Upper lobe of left lung (tissue), 4 donors: ENCODE data around the gene AGBL4.
A peak's percentile ranks its signal among the peaks of the same experiment; 100 is the strongest.

Source experiments
- EP300 ChIP-seq, 4 donors: sonication (generic); formaldehyde crosslinking; IDR thresholded peaks; one replicate each; pipeline ENCODE4 v1.5.1; 2017; ENCODE audit warnings: antibody characterized with exemption in 4 of 4, control low read depth in 2 of 4
- POLR2A ChIP-seq, 4 donors: fragments of 450-650 bp; IDR thresholded peaks; one replicate each; pipeline ENCODE4 v1.5.1; 2016 to 2017; ENCODE audit warnings: antibody characterized with exemption in 4 of 4, mild to moderate bottlenecking in 2 of 4
- POLR2AphosphoS5 ChIP-seq, 2 donors: sonication (generic); formaldehyde crosslinking; IDR thresholded peaks; one replicate each; pipeline ENCODE4 v1.5.1; 2017; ENCODE audit warnings: antibody characterized with exemption in 2 of 2
- TF ChIP-seq, protein P1 (sequence below), 6 experiments: fragments of 450-650 bp in 4 of 6; fragments of 200-600 bp in 2 of 6; sonication (generic) in 2 of 6; IDR thresholded peaks; one replicate each; pipeline ENCODE4 v1.5.1; 2016 to 2019; ENCODE audit warnings: antibody characterized with exemption in 6 of 6

DNA sequence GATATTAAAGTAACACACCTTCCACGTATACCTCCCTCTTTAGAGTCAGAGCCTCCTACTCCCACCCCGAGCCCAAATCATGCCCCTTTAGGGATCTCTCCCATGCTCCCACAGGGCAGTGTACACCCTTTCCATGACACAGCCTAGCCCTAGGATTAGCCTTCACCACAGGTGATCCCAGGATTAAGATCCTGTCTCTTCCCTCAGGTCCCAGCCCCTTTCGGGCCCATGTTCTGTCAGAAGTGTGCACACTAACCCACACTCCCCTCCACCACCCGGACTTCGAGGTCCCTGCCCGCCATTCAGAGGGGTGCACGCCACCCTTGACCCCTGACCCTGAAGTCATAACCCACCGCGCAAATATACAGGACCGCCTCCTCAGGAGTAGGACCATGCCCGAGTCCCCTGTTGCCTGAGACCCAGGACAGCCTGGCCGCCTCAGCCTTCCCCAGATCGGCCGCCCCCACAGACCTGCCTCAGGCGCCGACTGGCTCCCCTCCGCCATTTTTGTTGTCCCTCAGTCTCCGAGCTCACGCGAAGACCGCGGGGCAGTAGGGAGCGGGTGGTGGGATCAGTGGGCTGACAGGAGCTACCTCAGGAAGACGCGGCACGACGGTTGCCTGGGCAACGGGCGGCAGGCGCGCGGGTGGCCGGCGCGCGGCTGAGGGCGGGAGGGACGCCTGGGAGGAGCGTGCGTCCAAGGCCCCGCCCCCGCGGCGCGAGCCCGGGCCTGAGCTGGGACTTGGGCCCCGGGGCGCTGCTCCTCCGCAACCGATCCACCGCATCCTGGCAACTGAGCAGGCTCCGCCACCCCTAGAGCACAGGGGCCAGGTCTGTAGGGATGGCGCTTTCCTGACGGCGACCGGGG, at the start of gene AGBL4:
- TF ChIP-seq, protein P1, sequence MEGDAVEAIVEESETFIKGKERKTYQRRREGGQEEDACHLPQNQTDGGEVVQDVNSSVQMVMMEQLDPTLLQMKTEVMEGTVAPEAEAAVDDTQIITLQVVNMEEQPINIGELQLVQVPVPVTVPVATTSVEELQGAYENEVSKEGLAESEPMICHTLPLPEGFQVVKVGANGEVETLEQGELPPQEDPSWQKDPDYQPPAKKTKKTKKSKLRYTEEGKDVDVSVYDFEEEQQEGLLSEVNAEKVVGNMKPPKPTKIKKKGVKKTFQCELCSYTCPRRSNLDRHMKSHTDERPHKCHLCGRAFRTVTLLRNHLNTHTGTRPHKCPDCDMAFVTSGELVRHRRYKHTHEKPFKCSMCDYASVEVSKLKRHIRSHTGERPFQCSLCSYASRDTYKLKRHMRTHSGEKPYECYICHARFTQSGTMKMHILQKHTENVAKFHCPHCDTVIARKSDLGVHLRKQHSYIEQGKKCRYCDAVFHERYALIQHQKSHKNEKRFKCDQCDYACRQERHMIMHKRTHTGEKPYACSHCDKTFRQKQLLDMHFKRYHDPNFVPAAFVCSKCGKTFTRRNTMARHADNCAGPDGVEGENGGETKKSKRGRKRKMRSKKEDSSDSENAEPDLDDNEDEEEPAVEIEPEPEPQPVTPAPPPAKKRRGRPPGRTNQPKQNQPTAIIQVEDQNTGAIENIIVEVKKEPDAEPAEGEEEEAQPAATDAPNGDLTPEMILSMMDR (IDR thresholded peaks at IDR 0.05), result no peak
- TF ChIP-seq EP300 (IDR thresholded peaks at IDR 0.05), result no peak
- peak in 1 of 4 donors; percentile 23 for TF ChIP-seq POLR2A (IDR thresholded peaks at IDR 0.05)
- no peak for TF ChIP-seq POLR2AphosphoS5 (IDR thresholded peaks at IDR 0.05)
